ENCODE data around the gene ABHD6.
A peak's percentile ranks its signal among the peaks of the same experiment; 100 is the strongest.
"Not testable (repeated sequence)": the region's sequence is repeated elsewhere in the genome, so short reads cannot be mapped to it uniquely, and the experiment has no call there.

The ABHD6 gene

DNA sequence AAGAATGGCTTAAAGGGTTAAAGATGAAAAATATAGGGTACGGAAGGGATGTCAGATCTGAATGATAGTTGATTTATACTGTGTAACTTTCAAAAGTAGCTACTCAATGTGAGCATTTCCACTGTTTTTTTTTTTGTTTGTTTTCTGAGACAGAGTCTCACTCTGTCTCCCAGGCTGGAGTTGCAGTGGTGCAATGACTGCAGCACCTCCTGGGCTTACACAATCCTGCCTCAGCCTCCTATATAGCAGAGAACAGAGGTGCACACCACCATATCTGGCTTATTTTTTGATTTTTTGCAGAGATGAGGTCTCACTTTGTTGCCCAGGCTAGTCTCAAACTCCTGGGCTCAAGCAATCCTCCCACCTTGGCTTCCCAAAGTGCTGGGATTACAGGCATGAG lies 85.2 kb downstream of the ABHD6 start:
- no peak for DNase-seq (ENCODE audit: low read depth in 3 of 3)

DNA sequence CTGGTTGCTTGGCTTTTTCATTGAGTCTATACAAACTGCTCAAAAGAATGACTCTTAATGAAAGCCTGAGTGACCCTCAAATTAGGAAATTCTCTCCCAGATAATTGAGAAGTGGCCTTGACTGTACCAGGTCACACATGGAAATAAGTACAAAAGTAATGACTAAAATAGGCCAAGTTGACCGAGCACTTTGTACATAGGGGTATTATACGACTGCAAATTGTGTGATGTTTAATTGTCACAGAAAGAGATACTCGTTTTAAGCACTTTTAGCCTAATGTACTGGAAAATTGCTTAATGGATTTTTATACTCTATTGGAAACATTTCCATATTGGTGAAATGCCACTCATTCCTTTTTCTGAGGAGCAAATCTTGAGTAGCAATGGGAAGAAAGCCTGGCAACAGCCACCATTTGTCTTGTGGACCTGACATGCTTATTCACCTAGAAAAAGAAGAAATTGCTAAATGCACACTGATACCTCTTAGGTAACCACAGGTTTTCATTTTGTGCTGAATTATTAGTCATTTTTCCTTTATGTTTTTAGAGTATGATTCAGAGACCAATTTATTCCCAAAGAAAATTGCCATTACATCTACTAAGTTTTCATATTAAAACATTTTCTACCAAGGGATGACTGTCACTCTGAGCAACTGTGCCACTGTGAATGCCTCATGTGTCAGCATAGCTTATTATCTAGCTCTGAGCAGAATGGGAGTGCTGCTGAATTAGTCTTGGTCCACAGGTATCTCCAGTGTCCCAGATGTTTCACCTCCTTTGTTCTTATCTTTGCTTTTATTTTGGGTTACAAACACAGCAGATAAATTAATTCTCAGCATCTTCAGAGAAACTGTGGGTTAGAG lies 86.2 kb downstream of the ABHD6 start:
- no peak for DNase-seq (ENCODE audit: low read depth in 3 of 3)

DNA sequence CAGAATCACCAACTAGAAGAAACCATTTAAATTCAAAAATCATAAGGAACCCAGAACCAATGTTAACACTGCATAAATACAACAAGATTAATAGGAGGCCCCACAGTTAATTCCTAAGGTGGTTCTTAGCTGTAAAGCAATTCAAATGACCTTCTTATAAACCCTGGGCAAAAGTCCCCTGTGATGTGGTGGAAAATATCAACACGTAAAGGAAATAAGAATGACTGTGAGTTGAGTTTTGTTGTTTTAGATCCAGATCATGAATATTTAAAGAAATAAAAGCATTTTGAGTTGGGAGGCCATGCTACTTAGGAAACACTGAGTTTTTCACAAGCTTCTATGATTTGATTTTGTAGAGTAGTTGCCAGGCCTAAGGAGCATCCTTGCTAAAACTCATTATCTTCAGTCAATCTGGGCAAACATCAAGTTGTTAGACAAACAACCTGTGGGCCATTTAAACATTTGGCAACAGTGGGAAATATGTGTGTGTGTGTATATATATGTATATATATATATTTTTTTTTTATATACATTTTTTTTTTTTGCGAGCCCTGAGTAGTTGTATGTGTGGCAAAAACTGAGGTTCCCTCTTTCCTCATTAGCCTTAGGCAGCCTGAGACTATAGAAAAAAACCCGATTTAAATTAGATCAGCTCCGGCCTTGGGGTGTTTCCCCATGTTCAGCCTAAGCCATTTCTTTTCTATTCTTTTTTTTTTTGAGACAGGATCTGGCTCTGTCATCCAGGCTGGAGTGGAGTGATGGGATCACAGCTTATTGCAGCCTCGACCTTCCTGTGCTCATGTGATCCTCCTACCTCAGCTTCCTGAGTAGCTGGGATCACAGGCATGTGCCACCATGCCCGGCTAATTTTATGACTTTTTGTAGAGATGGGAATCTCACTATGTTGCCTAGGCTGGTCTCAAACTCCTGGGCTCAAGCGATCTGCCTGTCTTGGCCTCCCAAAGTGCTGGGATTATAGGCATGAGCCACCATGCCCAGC lies 87.1 kb downstream of the ABHD6 start:
- DNase-seq (ENCODE audit: low read depth in 3 of 3) = no peak

DNA sequence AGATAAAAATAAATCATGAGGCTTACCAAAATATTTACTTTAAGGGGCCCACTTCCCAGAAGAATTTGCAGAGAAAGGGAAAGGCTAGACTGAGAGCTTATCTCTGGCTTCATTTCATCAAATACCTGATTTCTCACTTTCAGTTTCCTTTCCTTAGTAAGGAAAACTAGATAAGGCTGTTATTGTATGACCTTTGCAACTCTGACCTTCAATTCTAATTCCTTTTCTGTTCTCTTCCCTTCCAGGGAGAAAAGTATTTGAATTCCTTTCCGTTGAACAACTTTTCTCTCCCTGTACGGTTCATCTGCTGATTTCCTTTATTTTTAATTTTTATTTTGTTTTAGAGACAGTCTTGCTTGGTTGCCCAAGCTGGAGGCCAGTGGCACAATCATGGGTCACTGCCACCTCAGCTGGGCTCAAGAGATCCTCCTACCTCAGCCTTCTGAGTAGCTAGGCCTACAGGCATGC lies 88.0 kb downstream of the ABHD6 start:
- DNase-seq (ENCODE audit: low read depth in 3 of 3) = no peak

DNA sequence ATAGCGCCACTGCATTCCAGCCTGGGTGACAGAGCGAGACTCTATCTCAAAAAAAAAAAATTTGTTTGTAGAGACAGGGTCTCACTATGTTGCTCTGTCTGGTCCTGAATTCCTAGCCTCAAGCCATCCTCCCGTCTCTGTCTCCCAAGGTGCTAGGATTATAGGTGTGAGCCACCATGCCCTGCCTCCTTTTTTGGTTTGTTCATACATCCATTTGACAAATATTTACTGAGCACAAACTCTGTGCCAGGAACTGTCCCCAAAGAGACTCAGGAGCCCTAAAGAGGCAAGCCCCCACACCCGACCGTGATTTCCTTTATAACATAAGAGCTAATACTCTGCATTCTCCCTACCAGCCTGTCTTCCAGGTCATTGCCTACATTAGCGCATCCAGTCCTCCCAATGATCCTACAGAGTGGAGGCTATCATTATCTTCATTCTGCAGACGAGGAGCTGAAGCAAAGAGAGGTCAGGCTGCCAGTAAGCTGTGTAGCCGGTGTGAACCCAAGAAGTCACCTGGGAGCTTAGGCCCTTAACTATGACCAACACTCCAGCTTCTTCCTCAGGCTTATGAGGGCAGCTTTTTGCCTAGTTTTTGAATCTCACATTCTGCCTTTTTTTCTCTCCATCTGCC lies 88.8 kb downstream of the ABHD6 start:
- no peak for DNase-seq (ENCODE audit: low read depth in 3 of 3)

DNA sequence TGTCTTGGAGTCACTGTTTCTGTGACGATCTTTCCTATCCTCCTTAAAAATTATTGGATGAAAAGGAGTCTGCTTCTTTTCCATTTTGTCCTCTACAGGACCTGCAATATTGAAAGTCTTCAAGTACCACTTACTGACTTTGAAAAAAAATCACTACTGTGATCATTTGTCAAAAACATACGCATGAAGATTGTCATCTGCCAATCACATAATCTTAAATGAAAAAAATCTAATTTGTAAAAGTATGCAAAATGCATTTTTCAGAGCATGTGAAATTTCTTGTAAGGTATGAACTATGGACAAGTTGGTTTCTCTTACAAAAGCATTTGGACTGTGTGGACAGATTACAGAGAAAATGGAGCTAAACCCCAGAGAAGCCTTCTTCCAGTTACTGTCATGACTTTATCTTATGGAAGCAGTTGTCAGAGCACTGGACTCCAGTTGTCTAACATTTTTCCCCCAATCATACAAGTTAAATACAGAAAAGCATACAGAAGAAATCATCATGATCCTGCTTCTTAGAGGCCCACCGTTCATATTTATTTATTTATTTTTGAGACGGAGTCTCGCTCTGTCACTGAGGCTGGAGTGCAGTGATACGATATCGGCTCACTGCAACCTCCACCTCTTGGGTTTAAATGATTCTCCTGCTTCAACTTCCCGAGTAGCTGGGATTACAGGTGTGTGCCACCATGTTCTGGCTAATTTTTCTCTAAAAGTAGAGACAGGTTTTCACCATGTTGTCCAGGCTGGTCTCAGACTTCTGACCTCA lies 91.7 kb downstream of the ABHD6 start:
- no peak for DNase-seq (ENCODE audit: low read depth in 3 of 3)

DNA sequence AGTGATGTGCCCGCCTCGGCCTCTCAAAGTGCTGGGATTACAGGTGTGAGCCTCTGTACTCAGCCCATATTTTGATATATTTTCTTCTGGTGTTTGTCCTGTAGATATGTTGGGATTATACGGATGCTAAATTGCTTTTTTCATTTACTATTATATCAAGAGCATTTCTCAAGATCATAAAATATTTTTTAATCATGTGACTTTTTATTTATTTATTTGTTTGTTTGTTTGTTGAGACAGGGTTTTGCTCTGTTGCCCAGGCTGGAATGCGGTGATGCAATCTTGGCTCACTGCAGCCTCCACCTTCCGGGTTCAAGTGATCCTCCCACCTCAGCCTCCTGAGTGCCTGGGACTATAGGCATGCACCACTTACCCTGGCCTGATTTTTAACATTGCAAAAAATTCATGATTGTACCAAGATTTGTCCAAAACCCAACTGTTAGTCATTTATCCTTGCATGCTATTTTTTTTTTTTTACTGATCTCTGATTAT lies 92.4 kb downstream of the ABHD6 start:
- no peak for DNase-seq (ENCODE audit: low read depth in 3 of 3)

DNA sequence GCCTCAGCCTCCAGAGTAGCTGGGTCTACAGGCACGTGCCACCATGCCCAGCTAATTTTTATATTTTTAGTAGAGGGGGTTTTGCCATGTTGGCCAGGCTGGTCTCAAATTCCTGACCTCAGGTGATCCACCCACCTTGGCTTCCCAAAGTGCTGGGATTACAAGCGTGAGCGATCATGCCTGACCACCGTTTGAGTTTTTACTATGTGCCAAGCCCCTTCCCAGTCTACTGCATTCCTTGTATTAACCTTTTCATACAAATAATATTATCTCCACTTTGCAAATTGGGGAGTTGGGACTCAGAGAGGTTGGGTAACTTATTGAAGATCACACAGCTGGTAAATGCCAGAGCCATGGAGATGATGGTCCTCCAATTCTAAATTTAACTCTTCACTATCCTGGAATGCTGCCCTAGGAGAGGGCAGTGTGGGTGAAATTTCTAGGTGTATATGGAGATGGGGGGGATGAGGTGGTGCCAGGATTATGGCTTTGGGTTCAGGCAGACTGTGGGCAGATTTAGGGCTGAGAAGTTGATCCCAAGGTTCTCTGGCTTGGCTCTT lies 94.1 kb downstream of the ABHD6 start:
- no peak for DNase-seq (ENCODE audit: low read depth in 3 of 3)

DNA sequence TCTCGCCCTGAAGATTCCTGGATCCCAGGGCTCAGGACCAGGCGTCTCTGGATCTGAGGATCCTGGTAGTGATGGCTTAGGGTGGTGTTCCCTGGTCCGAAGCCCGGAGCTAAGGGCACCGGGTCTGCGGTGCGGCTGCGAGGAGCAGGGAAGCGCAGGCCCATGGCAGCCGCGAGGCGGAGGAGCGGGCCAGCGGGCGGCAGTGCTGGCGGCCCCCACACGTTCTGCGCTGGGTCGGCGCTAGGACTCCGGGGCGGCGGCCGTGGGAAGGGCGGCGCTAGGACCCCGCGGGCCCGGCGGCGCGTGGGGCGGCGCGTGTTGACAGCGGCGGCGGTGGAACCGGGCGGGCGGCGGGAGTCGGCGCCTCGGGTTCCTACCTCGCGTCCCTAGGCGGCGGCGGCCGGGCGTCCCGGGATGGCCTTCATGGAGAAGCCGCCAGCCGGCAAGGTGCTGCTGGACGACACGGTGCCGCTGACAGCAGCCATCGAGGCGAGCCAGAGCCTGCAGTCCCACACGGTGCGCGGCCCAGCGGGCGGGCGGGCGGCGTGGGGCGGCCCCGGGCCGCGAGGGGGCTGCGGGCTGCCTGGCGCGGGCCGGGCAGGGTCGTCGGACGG lies 95.1 kb downstream of the ABHD6 start, which contains the start of gene PXK:
Gene PXK, plus strand, starts transcription at position 318 of the 614 bp plus-strand sequence. Its CDS starts 97 bp downstream, at position 415.
- peak; percentile 52 to 75 (median 59) for DNase-seq (ENCODE audit: low read depth in 3 of 3)

DNA sequence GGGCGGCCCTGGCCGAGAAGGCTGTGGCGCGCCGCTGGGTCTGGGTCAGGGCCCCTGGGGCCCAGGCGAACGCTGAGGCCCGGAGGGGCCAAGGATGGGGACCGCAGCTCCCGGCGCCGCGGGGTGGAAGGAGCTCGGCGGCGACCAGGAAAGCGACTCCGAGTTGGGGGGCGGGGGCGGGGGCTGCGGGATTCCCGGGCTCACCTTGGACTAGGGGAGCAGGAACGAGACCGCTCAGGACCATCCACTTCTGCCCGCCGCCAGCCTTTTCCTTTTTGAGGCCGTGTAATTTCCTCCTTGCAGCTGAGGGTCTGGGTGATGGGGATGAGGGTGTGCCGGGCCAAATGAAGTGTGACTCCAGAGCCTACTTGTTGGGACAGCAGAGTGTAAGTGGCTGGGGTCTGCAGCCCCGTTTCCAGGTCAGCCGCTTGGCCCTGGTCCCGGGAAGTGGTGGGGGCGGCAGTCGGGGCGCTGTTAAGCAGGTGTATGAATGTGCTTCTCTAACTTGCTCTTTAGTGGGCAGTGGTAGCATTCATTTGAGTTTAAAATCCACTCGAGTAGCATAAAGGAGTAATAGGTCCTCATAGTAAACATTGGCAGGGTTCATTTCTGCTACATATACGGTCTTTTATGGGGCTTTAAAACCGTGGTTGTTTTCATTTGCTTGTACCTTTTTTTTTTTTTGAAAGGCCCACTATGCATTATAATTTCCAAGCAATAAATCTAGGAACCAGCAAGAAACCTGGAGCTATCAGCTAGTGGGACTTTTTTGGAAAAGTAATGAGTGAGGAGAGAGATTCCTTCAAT lies 95.8 kb downstream of the ABHD6 start:
- no peak for DNase-seq (ENCODE audit: low read depth in 3 of 3)

DNA sequence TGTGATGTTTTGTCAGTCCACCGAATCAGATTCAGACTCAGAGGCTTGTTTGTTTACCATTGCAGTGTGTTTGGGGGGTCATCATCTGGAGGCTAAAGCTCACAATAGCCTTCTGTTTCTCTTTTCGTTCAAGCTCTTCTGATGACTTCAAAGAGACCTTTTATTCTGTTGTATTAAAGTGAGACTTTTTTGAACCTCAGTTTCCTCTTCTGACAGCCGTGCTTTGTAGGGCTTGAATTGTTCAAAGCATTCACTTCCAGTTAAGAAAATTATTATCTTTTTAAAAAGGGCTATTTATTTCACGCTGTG lies 96.4 kb downstream of the ABHD6 start:
- no peak for DNase-seq (ENCODE audit: low read depth in 3 of 3)

DNA sequence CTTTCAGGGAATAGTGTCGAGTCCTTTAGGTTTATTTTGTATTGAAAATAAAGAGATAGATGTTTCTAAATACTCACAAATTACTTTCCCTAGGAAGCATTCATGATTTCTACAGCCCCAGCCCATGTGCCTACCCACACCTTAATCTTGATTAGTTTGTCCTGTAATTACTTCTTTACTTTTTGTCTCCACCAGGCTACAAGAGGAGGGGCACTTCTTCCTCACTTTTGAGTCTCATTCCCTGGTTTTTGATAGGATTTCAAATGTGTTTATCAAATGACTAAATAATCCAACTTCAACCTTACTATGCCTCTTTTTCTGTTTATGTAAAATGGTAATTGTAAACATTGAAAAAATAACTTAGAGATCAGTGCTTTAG lies 96.9 kb downstream of the ABHD6 start:
- no peak for DNase-seq (ENCODE audit: low read depth in 3 of 3)

DNA sequence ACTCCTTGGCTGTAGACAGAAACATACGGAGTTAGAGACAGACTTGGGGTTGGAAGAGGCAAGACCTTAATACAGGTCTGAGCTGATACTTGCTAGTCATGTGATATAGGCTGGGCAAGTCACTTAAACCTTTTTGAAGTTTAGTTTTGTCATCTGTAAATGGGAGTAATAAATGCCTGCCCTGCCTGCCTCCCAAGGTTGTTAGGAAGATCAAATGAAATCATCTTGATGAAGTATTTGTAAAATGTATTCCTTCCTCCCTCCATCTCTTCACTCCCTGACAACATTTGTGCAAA lies 98.0 kb downstream of the ABHD6 start:
- no peak for DNase-seq (ENCODE audit: low read depth in 3 of 3)

DNA sequence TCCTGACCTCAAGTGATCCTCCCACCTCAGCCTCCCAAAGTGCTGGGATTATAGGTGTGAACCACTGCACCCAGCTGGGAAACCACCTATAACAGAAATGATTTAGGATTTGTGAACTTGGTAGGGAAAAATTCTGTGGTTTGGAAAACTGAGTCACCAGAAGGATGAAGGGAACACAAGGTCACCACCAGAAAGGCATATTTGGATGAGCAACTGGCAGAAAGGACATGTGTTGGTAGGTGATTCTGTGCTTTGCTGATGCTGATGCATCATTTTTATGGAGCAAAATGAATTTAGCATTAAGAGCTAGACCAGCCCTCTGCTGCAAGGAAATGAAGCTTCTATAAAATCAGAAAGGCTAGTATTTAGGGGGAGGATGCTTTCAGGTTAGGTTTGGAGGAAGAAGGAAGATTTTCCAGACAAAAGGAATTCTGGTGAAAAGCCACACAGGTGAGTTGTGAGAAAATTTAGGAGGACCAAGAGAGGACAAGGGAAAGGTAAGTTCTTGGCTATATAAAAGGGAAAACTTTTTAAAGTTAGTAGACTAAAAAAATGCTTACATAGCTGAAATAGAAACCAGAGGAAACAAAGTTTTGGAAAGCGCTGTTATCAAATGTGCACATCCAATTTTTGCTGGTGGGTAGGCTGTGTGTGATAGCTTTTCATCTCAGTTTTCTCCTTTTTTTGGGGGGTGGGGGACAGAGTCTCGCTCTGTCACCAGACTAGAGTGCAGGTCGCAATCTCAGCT lies 98.7 kb downstream of the ABHD6 start:
- no peak for DNase-seq (ENCODE audit: low read depth in 3 of 3)

DNA sequence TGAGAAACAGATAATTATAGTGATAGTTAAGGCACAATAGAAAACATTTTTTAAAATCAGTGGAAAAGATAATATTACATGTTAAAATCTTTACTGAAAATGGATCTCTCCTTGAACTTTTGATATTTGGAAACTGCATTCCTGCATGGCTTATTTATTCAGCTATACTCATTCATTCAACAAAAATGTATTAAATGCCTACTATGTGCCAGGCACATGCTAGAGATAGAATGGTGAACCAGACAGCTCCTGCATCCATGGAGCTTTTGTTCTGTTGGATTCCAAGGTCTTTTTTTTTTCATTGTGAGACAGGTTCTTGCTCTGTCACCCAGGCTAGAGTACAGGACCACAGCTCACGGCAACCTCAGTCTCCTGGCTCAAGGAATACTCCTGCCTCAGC lies 99.6 kb downstream of the ABHD6 start:
- no peak for DNase-seq (ENCODE audit: low read depth in 3 of 3)

DNA sequence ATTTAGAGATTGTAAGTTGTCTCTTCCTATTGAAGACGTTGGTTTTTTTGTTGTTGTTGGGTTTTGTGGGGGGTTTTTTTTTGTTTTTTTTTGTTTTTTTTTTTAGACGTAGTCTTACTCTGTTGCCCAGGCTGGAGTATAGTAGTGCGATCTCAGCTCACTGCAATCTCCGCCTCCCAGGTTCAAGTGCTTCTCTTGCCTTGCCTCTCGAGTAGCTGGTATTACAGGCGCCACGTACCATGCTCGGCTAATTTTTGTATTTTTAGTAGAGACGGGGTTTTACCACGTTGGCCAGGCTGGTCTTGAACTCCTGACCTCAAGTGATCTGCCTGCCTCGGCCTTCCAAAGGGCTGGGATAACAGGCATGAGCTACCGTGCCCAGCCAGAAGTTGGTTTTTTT lies 101.6 kb downstream of the ABHD6 start:
- not testable (repeated sequence) for DNase-seq (ENCODE audit: low read depth in 3 of 3)

DNA sequence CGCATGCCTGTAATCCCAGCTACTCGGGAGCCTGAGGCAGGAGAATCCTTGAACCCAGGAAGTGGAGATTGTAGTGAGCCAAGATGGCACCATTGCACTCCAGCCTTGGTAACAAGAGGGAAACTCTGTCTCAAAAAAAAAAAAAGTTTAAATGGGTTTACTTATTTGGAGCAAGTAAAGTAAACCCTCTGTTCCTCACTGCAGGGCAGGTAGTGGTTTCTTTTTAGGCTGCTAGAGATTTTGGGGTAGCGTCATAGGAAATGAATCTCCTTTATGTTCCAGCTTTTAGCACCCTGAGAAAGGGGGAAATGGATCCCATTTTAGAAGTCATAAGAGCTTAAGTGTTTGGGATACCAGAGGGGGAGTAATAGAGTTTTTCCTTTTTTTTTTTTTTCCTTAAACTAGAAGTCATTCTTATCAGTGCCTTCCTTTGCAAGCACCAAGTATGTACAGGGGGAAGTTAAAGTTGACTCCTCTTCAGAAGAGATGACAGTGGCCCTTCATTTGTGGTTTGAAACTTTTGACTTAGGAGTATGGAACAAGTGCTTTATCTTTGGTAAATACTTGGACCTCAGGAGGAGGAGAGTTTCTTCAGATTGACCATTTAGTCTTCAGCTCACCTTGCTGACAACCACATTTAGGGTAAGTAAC lies 103.1 kb downstream of the ABHD6 start:
- no peak for DNase-seq (ENCODE audit: low read depth in 3 of 3)

DNA sequence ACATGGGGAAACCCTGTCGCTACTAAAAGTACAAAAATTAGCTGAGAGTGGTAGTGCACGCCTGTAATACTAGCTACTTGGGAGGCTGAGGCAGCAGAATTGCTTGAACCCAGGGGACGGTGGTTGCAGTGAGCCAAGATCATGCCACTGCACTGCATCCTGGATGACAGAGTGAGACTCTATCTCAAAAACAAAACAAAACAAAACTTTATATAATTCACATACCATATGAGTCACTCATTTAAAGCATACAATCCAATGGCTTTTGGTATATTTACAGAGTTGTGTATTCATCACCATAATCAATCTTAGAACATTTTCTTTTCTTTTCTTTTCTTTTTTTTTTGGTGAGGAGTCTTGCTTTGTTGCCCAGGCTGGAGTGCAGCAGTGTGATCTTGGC lies 103.8 kb downstream of the ABHD6 start:
- DNase-seq (ENCODE audit: low read depth in 3 of 3) = no peak

DNA sequence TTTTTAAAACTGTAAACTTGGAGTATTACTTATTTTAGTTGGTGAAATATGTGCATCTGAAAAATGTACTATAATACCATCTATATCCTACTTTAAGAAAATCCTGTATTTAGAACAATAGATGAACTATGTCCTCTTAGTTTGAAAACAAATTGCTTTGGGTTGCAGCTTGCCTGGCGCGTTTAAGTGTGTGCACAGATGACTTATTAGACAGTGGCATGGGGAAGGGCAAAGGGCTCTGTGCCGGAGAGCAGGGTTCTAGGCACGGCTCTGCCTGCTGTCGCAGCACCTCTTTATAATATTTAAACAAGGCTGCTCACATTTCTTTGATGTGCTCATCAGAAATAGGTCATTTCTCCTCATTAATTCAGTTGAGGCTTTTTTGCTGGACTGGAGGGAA lies 105.1 kb downstream of the ABHD6 start:
- DNase-seq (ENCODE audit: low read depth in 3 of 3) = no peak
